Measurements from ENCODE around the gene SERPINA6.

SERPINA6 gene

DNA sequence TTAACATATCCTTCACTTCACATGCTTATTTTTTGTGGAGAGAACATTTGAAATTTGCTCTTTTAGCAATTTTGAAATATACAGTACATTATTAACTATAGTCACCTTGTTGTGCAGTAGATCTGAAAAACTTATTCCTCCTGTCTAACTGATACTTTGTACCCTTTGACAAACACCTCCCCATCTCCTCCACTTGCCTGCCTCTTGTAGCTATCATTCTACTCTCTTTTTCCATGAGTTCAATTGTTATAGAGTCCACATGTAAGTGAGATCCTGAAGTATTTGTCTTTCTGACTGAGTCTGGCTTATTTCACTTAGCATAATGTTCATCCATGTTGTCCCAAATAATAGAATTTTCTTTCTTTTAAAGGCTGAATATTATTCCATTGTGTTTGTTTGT is 9.5 kb upstream of the SERPINA6 start:
- Histone ChIP-seq H2AK5ac (ENCODE audit: low read length) (no peak overlapping the region), H3K18ac (ENCODE audit: low read length) (no peak overlapping the region), H3K4me3 (ENCODE audit: low read length) (no peak overlapping the region)

DNA sequence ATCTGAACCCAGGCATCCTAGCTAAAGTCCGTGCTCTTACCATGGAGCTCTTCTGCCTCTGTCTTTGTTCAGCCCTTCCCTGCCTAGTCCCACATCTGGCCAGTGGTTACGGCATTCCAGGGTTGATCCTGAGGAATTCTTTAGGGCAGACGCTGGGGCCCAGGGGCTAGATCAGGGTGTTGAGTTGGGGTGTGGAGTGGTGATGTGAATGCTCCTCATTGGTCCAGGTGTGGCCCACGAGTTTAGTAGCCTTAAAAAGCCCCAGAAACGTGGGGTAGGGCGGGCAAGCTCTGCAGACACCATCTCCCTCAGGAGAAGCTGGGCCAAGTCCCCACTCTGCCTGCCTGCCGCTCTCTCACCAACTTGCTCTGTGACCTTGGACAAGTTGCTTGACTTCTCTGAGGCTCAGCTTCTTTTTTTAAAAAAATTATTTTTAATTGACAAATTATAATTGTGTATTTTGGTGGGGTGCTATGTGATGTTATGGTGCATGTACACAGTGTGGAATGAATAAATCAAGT is 9.0 kb upstream of the SERPINA6 start:
- no peaks in the 10 kb centered on the region for H3K79me1 ChIP-seq (ENCODE audit: low read length)

More for the DNA sequence above, 9.5 kb upstream of the SERPINA6 start:
- Histone ChIP-seq H2BK5ac (ENCODE audit: low read length) (no peak overlapping the region), H4K5ac (ENCODE audit: low read length) (no peak overlapping the region), H3K27ac (ENCODE audit: low read depth, low read length) (no peak overlapping the region), H3K36me3 (ENCODE audit: control insufficient read depth, insufficient read depth, low read length) (no peaks in the 10 kb centered on the region), H3K4me2 (ENCODE audit: low read length) (no peak overlapping the region), H3K56ac (ENCODE audit: low read length) (no peak overlapping the region), H2BK120ac (ENCODE audit: low read depth, low read length) (no peak overlapping the region), H4K8ac (ENCODE audit: low read depth, low read length) (no peak overlapping the region), H3K9ac (ENCODE audit: low read length) (no peak overlapping the region), H3K4ac (ENCODE audit: low read depth, low read length) (no peak overlapping the region), H3K27me3 (ENCODE audit: insufficient read depth, low read length, poor library complexity) (no peaks in the 10 kb centered on the region), H2BK15ac (replicated peaks; ENCODE audit: low read depth) (no peak overlapping the region), H3K79me2 (ENCODE audit: control insufficient read depth, insufficient read depth, low read length) (no peaks in the 10 kb centered on the region), H3K23ac (ENCODE audit: low read length) (no peak overlapping the region), H3K4me1 (ENCODE audit: control insufficient read depth, low read depth, low read length) (no peaks in the 10 kb centered on the region), H3K79me1 (ENCODE audit: low read length) (no peaks in the 10 kb centered on the region)
- no peak for DNase-seq

DNA sequence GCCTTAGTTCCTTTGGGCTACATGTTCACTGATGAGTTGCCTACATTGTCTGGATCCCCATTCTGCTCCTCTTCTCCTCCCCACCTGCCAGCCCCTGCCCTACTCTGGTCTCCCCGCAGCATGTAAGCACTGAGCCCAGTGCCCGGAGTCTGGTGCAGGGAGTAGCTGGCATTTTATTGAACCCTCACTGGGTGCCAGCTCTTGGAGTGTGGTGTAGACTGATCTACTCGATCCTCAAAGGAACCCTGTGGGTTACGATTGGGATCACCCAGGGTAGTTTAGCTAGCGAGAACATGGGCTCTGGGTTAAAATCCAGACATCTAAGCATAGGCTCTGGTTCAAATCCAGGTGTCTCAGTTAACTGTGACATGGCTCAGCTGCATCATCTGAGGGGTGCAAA is 8.3 kb upstream of the SERPINA6 start:
- DNase-seq: no peak
- Histone ChIP-seq H3K27me3 (ENCODE audit: insufficient read depth, low read length, poor library complexity) (no peaks in the 10 kb centered on the region), H3K36me3 (ENCODE audit: control insufficient read depth, insufficient read depth, low read length) (no peaks in the 10 kb centered on the region), H3K4me3 (ENCODE audit: low read length) (no peak overlapping the region), H4K8ac (ENCODE audit: low read depth, low read length) (no peak overlapping the region), H3K79me1 (ENCODE audit: low read length) (no peaks in the 10 kb centered on the region), H3K79me2 (ENCODE audit: control insufficient read depth, insufficient read depth, low read length) (no peaks in the 10 kb centered on the region), H3K56ac (ENCODE audit: low read length) (no peak overlapping the region), H2BK15ac (replicated peaks; ENCODE audit: low read depth) (no peak overlapping the region), H3K18ac (ENCODE audit: low read length) (no peak overlapping the region), H2BK5ac (ENCODE audit: low read length) (no peak overlapping the region), H3K9ac (ENCODE audit: low read length) (no peak overlapping the region), H2BK120ac (ENCODE audit: low read depth, low read length) (no peak overlapping the region), H3K23ac (ENCODE audit: low read length) (no peak overlapping the region), H3K4me2 (ENCODE audit: low read length) (no peak overlapping the region), H2AK5ac (ENCODE audit: low read length) (no peak overlapping the region), H3K27ac (ENCODE audit: low read depth, low read length) (no peak overlapping the region), H3K4ac (ENCODE audit: low read depth, low read length) (no peak overlapping the region), H3K4me1 (ENCODE audit: control insufficient read depth, low read depth, low read length) (no peaks in the 10 kb centered on the region), H4K5ac (ENCODE audit: low read length) (no peak overlapping the region)
- no CpG with 5 or more reads among the region's 5 CpGs for WGBS (ENCODE audit: extremely low coverage, insufficient coverage, low lambda C conversion rate)

More for the DNA sequence above, 9.0 kb upstream of the SERPINA6 start:
- H2BK120ac ChIP-seq (ENCODE audit: low read depth, low read length): no peak overlapping the region
- no peak overlapping the region for H4K5ac ChIP-seq (ENCODE audit: low read length)
- H2BK5ac ChIP-seq (ENCODE audit: low read length): no peak overlapping the region
- no CpG with 5 or more reads among the region's 7 CpGs for WGBS (ENCODE audit: extremely low coverage, insufficient coverage, low lambda C conversion rate)
- H3K56ac ChIP-seq (ENCODE audit: low read length): no peak overlapping the region
- H3K18ac ChIP-seq (ENCODE audit: low read length): no peak overlapping the region
- H4K8ac ChIP-seq (ENCODE audit: low read depth, low read length): no peak overlapping the region
- no peak overlapping the region for H3K4me3 ChIP-seq (ENCODE audit: low read length)
- no peaks in the 10 kb centered on the region for H3K4me1 ChIP-seq (ENCODE audit: control insufficient read depth, low read depth, low read length)
- no peak overlapping the region for H3K27ac ChIP-seq (ENCODE audit: low read depth, low read length)
- no peaks in the 10 kb centered on the region for H3K36me3 ChIP-seq (ENCODE audit: control insufficient read depth, insufficient read depth, low read length)
- no peak overlapping the region for H3K23ac ChIP-seq (ENCODE audit: low read length)
- H2BK15ac ChIP-seq (replicated peaks; ENCODE audit: low read depth): no peak overlapping the region
- DNase-seq: no peak
- no peaks in the 10 kb centered on the region for H3K27me3 ChIP-seq (ENCODE audit: insufficient read depth, low read length, poor library complexity)
- H3K79me2 ChIP-seq (ENCODE audit: control insufficient read depth, insufficient read depth, low read length): no peaks in the 10 kb centered on the region
- no peak overlapping the region for H3K9ac ChIP-seq (ENCODE audit: low read length)
- H3K4ac ChIP-seq (ENCODE audit: low read depth, low read length): no peak overlapping the region
- no peak overlapping the region for H2AK5ac ChIP-seq (ENCODE audit: low read length)
- no peak overlapping the region for H3K4me2 ChIP-seq (ENCODE audit: low read length)

DNA sequence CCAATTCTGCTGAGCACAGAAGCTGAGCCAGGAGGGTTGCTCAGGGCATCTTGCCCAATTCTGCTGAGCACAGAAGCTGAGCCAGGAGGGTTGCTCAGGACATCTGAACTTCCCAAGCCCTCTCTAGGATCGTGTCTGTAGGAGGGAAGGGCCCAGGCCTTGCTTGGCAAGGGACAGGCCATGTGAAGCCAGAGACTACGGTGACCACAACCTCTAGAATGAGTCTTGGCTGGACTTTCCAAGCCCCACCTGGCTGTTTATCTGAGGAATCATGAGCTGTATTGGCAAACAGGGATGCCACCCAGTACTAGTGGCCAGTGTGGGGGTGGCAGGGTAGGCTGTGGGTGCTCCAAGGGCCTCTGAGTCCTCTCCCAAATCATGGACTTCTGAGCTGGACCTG is 7.7 kb upstream of the SERPINA6 start:
- no peak for DNase-seq
- no peak overlapping the region for H4K8ac ChIP-seq (ENCODE audit: low read depth, low read length)
- H3K4me2 ChIP-seq (ENCODE audit: low read length): no peak overlapping the region
- H3K23ac ChIP-seq (ENCODE audit: low read length): no peak overlapping the region
- H4K5ac ChIP-seq (ENCODE audit: low read length): no peak overlapping the region
- no peak overlapping the region for H3K9ac ChIP-seq (ENCODE audit: low read length)
- no peaks in the 10 kb centered on the region for H3K79me1 ChIP-seq (ENCODE audit: low read length)
- no peaks in the 10 kb centered on the region for H3K27me3 ChIP-seq (ENCODE audit: insufficient read depth, low read length, poor library complexity)
- H3K79me2 ChIP-seq (ENCODE audit: control insufficient read depth, insufficient read depth, low read length): no peaks in the 10 kb centered on the region
- WGBS (ENCODE audit: extremely low coverage, insufficient coverage, low lambda C conversion rate): no CpG with 5 or more reads among the region's 2 CpGs
- no peak overlapping the region for H2BK5ac ChIP-seq (ENCODE audit: low read length)
- H2BK15ac ChIP-seq (replicated peaks; ENCODE audit: low read depth): no peak overlapping the region
- H3K4me3 ChIP-seq (ENCODE audit: low read length): no peak overlapping the region
- H3K4ac ChIP-seq (ENCODE audit: low read depth, low read length): no peak overlapping the region
- no peak overlapping the region for H3K18ac ChIP-seq (ENCODE audit: low read length)
- H3K56ac ChIP-seq (ENCODE audit: low read length): no peak overlapping the region
- no peak overlapping the region for H3K27ac ChIP-seq (ENCODE audit: low read depth, low read length)
- H2AK5ac ChIP-seq (ENCODE audit: low read length): no peak overlapping the region
- H3K36me3 ChIP-seq (ENCODE audit: control insufficient read depth, insufficient read depth, low read length): no peaks in the 10 kb centered on the region
- no peaks in the 10 kb centered on the region for H3K4me1 ChIP-seq (ENCODE audit: control insufficient read depth, low read depth, low read length)
- H2BK120ac ChIP-seq (ENCODE audit: low read depth, low read length): no peak overlapping the region

DNA sequence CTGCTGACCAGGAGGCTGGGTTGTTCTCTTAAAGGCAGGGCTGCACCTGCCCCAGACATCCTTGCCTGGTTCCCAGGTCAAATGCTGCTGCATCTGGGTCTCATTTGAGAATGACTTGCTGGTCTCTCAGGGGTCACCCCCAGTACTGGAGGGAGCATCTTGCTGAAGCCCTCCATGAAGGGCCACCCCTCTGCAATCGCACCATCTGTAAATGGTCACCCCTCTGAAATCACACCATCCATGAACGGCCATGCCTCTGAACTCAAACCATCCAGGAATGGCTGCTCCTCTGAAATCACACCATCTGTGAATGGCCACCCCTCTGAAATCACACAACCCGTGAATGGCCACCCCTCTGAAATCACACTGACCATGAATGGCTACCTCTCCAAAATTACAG is 7.3 kb upstream of the SERPINA6 start:
- Histone ChIP-seq H2BK15ac (replicated peaks; ENCODE audit: low read depth) (no peak overlapping the region), H2BK120ac (ENCODE audit: low read depth, low read length) (no peak overlapping the region), H3K23ac (ENCODE audit: low read length) (no peak overlapping the region), H3K18ac (ENCODE audit: low read length) (no peak overlapping the region), H3K4me2 (ENCODE audit: low read length) (no peak overlapping the region), H3K4me3 (ENCODE audit: low read length) (no peak overlapping the region), H3K27ac (ENCODE audit: low read depth, low read length) (no peak overlapping the region), H4K5ac (ENCODE audit: low read length) (no peak overlapping the region), H3K79me1 (ENCODE audit: low read length) (no peaks in the 10 kb centered on the region), H3K56ac (ENCODE audit: low read length) (no peak overlapping the region), H3K36me3 (ENCODE audit: control insufficient read depth, insufficient read depth, low read length) (no peaks in the 10 kb centered on the region), H3K9ac (ENCODE audit: low read length) (no peak overlapping the region), H3K79me2 (ENCODE audit: control insufficient read depth, insufficient read depth, low read length) (no peaks in the 10 kb centered on the region), H3K27me3 (ENCODE audit: insufficient read depth, low read length, poor library complexity) (no peaks in the 10 kb centered on the region), H2BK5ac (ENCODE audit: low read length) (no peak overlapping the region), H3K4me1 (ENCODE audit: control insufficient read depth, low read depth, low read length) (no peaks in the 10 kb centered on the region), H4K8ac (ENCODE audit: low read depth, low read length) (no peak overlapping the region), H2AK5ac (ENCODE audit: low read length) (no peak overlapping the region), H3K4ac (ENCODE audit: low read depth, low read length) (no peak overlapping the region)
- DNase-seq: no peak
- no CpG with 5 or more reads among the region's 3 CpGs for WGBS (ENCODE audit: extremely low coverage, insufficient coverage, low lambda C conversion rate)

DNA sequence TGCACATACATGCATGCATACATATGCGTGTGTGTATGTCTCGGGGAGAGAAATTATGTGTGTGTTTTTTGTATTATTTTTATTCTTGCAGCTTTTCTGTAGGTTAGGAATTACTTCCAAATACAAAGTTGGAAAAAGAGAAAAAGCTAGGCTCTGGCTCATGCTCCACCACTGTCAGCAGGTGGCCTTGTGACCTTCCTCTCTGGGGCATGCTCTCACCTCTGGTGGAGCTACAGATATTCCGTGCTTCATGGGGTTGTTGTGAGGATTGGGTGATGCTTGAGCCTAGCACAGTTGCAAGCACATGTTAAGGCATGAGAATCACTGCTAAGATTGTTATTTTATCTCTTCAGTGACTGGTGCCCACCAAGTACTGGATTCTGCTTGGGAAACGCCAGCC is 6.7 kb upstream of the SERPINA6 start:
- Histone ChIP-seq H3K9ac (ENCODE audit: low read length) (no peak overlapping the region), H2BK15ac (replicated peaks; ENCODE audit: low read depth) (no peak overlapping the region), H3K18ac (ENCODE audit: low read length) (no peak overlapping the region), H3K4me2 (ENCODE audit: low read length) (no peak overlapping the region), H3K56ac (ENCODE audit: low read length) (no peak overlapping the region), H2BK5ac (ENCODE audit: low read length) (no peak overlapping the region), H3K36me3 (ENCODE audit: control insufficient read depth, insufficient read depth, low read length) (no peaks in the 10 kb centered on the region), H2AK5ac (ENCODE audit: low read length) (no peak overlapping the region), H3K23ac (ENCODE audit: low read length) (no peak overlapping the region), H3K4me1 (ENCODE audit: control insufficient read depth, low read depth, low read length) (no peaks in the 10 kb centered on the region), H3K4ac (ENCODE audit: low read depth, low read length) (no peak overlapping the region), H4K8ac (ENCODE audit: low read depth, low read length) (no peak overlapping the region), H3K27me3 (ENCODE audit: insufficient read depth, low read length, poor library complexity) (no peaks in the 10 kb centered on the region), H2BK120ac (ENCODE audit: low read depth, low read length) (no peak overlapping the region), H3K27ac (ENCODE audit: low read depth, low read length) (no peak overlapping the region), H3K4me3 (ENCODE audit: low read length) (no peak overlapping the region), H3K79me2 (ENCODE audit: control insufficient read depth, insufficient read depth, low read length) (no peaks in the 10 kb centered on the region), H3K79me1 (ENCODE audit: low read length) (no peaks in the 10 kb centered on the region), H4K5ac (ENCODE audit: low read length) (no peak overlapping the region)
- WGBS (ENCODE audit: extremely low coverage, insufficient coverage, low lambda C conversion rate): no CpG with 5 or more reads among the region's 4 CpGs
- DNase-seq: no peak

Data from mesendoderm (in vitro differentiated cells).